Stimulated activated CD8-positive, alpha-beta memory T cell treated with anti-CD3 and anti-CD28 coated beads, Interleukin-4, amount 100 ng/mL, for 1 hour (primary cell): ENCODE results near the gene SDHA.
"Not testable (repeated sequence)": the region's sequence is repeated elsewhere in the genome, so short reads cannot be mapped to it uniquely, and the experiment has no call there.

Experiments
- DNase-seq, 2 donors: peaks; one replicate each; pipeline ENCODE4 v3.0.0-alpha.2; 2020; ENCODE audit warnings: low read depth in 2 of 2, low spot score in 1 of 2

Gene SDHA

GRCh38 chr5:197031-197430 is 21.1 kb upstream of the SDHA start:
- DNase-seq, result not testable (repeated sequence)

GRCh38 chr5:197892-198489 is 20.1 kb upstream of the SDHA start:
- DNase-seq, result no peak

- no peak for DNase-seq
These were observed 19.5 kb upstream of the SDHA start for GRCh38 chr5:198516-199196.

GRCh38 chr5:199197-199949 is 18.7 kb upstream of the SDHA start:
- no peak for DNase-seq

- DNase-seq, result no peak
These were observed 18.0 kb upstream of the SDHA start for GRCh38 chr5:199950-200645.

- DNase-seq, result no peak
These were observed 17.1 kb upstream of the SDHA start for GRCh38 chr5:200985-201384.

- no peak for DNase-seq
These were observed 16.4 kb upstream of the SDHA start for GRCh38 chr5:201672-202071.

- DNase-seq, result no peak
These were observed 14.7 kb upstream of the SDHA start for GRCh38 chr5:203246-203930.

GRCh38 chr5:204001-204400 is 14.1 kb upstream of the SDHA start:
- no peak for DNase-seq

GRCh38 chr5:204462-204861 is 13.7 kb upstream of the SDHA start:
- no peak for DNase-seq

- DNase-seq, result no peak
These were observed 13.0 kb upstream of the SDHA start for GRCh38 chr5:204966-205670.

GRCh38 chr5:206406-206805 is 11.7 kb upstream of the SDHA start:
- no peak for DNase-seq

- no peak for DNase-seq
These were observed 11.1 kb upstream of the SDHA start for GRCh38 chr5:206927-207536.

- no peak for DNase-seq
These were observed 10.5 kb upstream of the SDHA start for GRCh38 chr5:207599-207998.

- DNase-seq, result no peak
These were observed 9.5 kb upstream of the SDHA start for GRCh38 chr5:208449-209114.

- no peak for DNase-seq
These were observed 4.2 kb upstream of the SDHA start for GRCh38 chr5:213803-214395.

- not testable (repeated sequence) for DNase-seq
These were observed 2.9 kb upstream of the SDHA start for GRCh38 chr5:215256-215655.

GRCh38 chr5:216076-216475 is 2.0 kb upstream of the SDHA start:
- not testable (repeated sequence) for DNase-seq
